Muscle layer of colon (tissue), 2 donors: ENCODE results near the gene ASB7.
"Not testable (repeated sequence)": the region's sequence is repeated elsewhere in the genome, so short reads cannot be mapped to it uniquely, and the experiment has no call there.

Experiments
- H3K27ac ChIP-seq: one replicate; pipeline ENCODE4 v1.7.0; 2013; ENCODE audit warnings: low read depth, mild to moderate bottlenecking, low read length, moderate library complexity
- H3K27me3 ChIP-seq, 2 donors: one replicate each; pipeline ENCODE4 v1.7.0; 2013; ENCODE audit warnings: low read length in 2 of 2, mild to moderate bottlenecking in 2 of 2; ENCODE audit not compliant: insufficient read depth in 2 of 2, control insufficient read depth in 1 of 2
- H3K36me3 ChIP-seq: one replicate; pipeline ENCODE4 v1.7.0; 2013; ENCODE audit warnings: mild to moderate bottlenecking, low read length; ENCODE audit not compliant: insufficient read depth
- H3K4me1 ChIP-seq: one replicate; pipeline ENCODE4 v1.7.0; 2013; ENCODE audit warnings: mild to moderate bottlenecking, low read length; ENCODE audit not compliant: insufficient read depth
- H3K4me3 ChIP-seq, 2 donors: one replicate each; pipeline ENCODE4 v1.7.0; 2013; ENCODE audit warnings: low read length in 2 of 2, low read depth in 1 of 2, mild to moderate bottlenecking in 1 of 2, moderate library complexity in 1 of 2
- H3K9ac ChIP-seq: one replicate; pipeline ENCODE4 v1.7.0; 2013; ENCODE audit warnings: low read length
- H3K9me3 ChIP-seq: one replicate; pipeline ENCODE4 v1.7.0; 2013; ENCODE audit warnings: mild to moderate bottlenecking, low read length
- donor health status: abdominal sarcoma.
- donor health status: Adenocarcinoma of cecum.

ASB7 gene

GRCh38 chr15:100571592-100572167, 30.7 kb upstream of the ASB7 start:
- H3K36me3 ChIP-seq = peaks cover 14% of the 10 kb centered on the region
- H3K9ac ChIP-seq = no peak overlapping the region

GRCh38 chr15:100572362-100572983, 29.9 kb upstream of the ASB7 start:
- no peaks in the 10 kb centered on the region for H3K9me3 ChIP-seq

More at GRCh38 chr15:100571592-100572167, 30.7 kb upstream of the ASB7 start:
- Histone ChIP-seq H3K4me1 (no peaks in the 10 kb centered on the region), H3K27me3 (no peaks in the 10 kb centered on the region), H3K4me3 (no peak overlapping the region), H3K9me3 (no peaks in the 10 kb centered on the region), H3K27ac (no peak overlapping the region)

GRCh38 chr15:100573526-100573925, 28.9 kb upstream of the ASB7 start:
- Histone ChIP-seq H3K4me1 (no peaks in the 10 kb centered on the region), H3K4me3 (no peak overlapping the region), H3K9ac (no peak overlapping the region), H3K9me3 (no peaks in the 10 kb centered on the region), H3K27ac (no peak overlapping the region), H3K36me3 (peaks cover 14% of the 10 kb centered on the region), H3K27me3 (no peaks in the 10 kb centered on the region)

More at GRCh38 chr15:100572362-100572983, 29.9 kb upstream of the ASB7 start:
- Histone ChIP-seq H3K27ac (no peak overlapping the region), H3K27me3 (no peaks in the 10 kb centered on the region), H3K4me3 (no peak overlapping the region), H3K4me1 (no peaks in the 10 kb centered on the region), H3K9ac (no peak overlapping the region), H3K36me3 (peaks cover 14% of the 10 kb centered on the region)

- Histone ChIP-seq H3K4me3 (no peak overlapping the region), H3K9me3 (no peaks in the 10 kb centered on the region)
Observed at GRCh38 chr15:100580414-100580813, 22.0 kb upstream of the ASB7 start.

GRCh38 chr15:100588638-100589242, 13.6 kb upstream of the ASB7 start:
- Histone ChIP-seq H3K9me3 (no peaks in the 10 kb centered on the region), H3K36me3 (no peaks in the 10 kb centered on the region), H3K4me3 (no peak overlapping the region), H3K4me1 (no peaks in the 10 kb centered on the region), H3K27ac (no peak overlapping the region), H3K27me3 (no peaks in the 10 kb centered on the region), H3K9ac (no peak overlapping the region)

More at GRCh38 chr15:100580414-100580813, 22.0 kb upstream of the ASB7 start:
- no peak overlapping the region for H3K9ac ChIP-seq
- no peak overlapping the region for H3K27ac ChIP-seq
- no peaks in the 10 kb centered on the region for H3K27me3 ChIP-seq
- no peaks in the 10 kb centered on the region for H3K36me3 ChIP-seq
- H3K4me1 ChIP-seq = no peaks in the 10 kb centered on the region

- not testable (repeated sequence) for H3K36me3 ChIP-seq, H3K4me1 ChIP-seq, H3K27me3 ChIP-seq, H3K4me3 ChIP-seq, H3K9me3 ChIP-seq, H3K27ac ChIP-seq, H3K9ac ChIP-seq
Observed at GRCh38 chr15:100591163-100591562, 11.2 kb upstream of the ASB7 start.

GRCh38 chr15:100591835-100592234, 10.6 kb upstream of the ASB7 start:
- Histone ChIP-seq H3K9me3 (no peaks in the 10 kb centered on the region), H3K27ac (no peak overlapping the region), H3K4me3 (no peak overlapping the region), H3K27me3 (no peaks in the 10 kb centered on the region), H3K36me3 (no peaks in the 10 kb centered on the region), H3K9ac (no peak overlapping the region), H3K4me1 (no peaks in the 10 kb centered on the region)

- Histone ChIP-seq H3K4me3 (no peak overlapping the region), H3K36me3 (no peaks in the 10 kb centered on the region), H3K9ac (no peak overlapping the region), H3K27ac (no peak overlapping the region), H3K4me1 (no peaks in the 10 kb centered on the region), H3K9me3 (no peaks in the 10 kb centered on the region), H3K27me3 (no peaks in the 10 kb centered on the region)
Observed at GRCh38 chr15:100592898-100593297, 9.5 kb upstream of the ASB7 start.

- Histone ChIP-seq H3K27me3 (no peaks in the 10 kb centered on the region), H3K9me3 (no peaks in the 10 kb centered on the region), H3K36me3 (no peaks in the 10 kb centered on the region), H3K4me1 (no peaks in the 10 kb centered on the region), H3K9ac (no peak overlapping the region), H3K4me3 (no peak overlapping the region), H3K27ac (no peak overlapping the region)
Observed at GRCh38 chr15:100593431-100593830, 9.0 kb upstream of the ASB7 start.

GRCh38 chr15:100595964-100596363, 6.4 kb upstream of the ASB7 start:
- no peak overlapping the region for H3K27ac ChIP-seq
- H3K4me1 ChIP-seq = peaks cover 5% of the 10 kb centered on the region
- no peak overlapping the region for H3K9ac ChIP-seq
- H3K36me3 ChIP-seq = no peaks in the 10 kb centered on the region
- H3K9me3 ChIP-seq = no peaks in the 10 kb centered on the region
- H3K27me3 ChIP-seq = no peaks in the 10 kb centered on the region
- H3K4me3 ChIP-seq = no peak overlapping the region

- H3K27ac ChIP-seq = no peak overlapping the region
- H3K9ac ChIP-seq = no peak overlapping the region
- H3K4me1 ChIP-seq = peaks cover 10% of the 10 kb centered on the region
- H3K4me3 ChIP-seq = no peak overlapping the region
- H3K9me3 ChIP-seq = no peaks in the 10 kb centered on the region
- H3K36me3 ChIP-seq = no peaks in the 10 kb centered on the region
- H3K27me3 ChIP-seq = no peaks in the 10 kb centered on the region
Observed at GRCh38 chr15:100596792-100597191, 5.6 kb upstream of the ASB7 start.

- no peak overlapping the region for H3K4me3 ChIP-seq
- H3K27ac ChIP-seq = no peak overlapping the region
- H3K36me3 ChIP-seq = no peaks in the 10 kb centered on the region
- no peak overlapping the region for H3K9ac ChIP-seq
- peaks cover 10% of the 10 kb centered on the region for H3K4me1 ChIP-seq
- no peaks in the 10 kb centered on the region for H3K9me3 ChIP-seq
- no peaks in the 10 kb centered on the region for H3K27me3 ChIP-seq
Observed at GRCh38 chr15:100597862-100598261, 4.5 kb upstream of the ASB7 start.
